Adrenal gland (tissue), 12 donors: ENCODE results near the gene EDN2. TPM values are rescaled to one million over a fixed set of nuclear protein-coding genes. Genes with fewer than 3 reads are reported as not detected.

ENCODE experiments used
- DNase-seq, 7 donors: peaks; one replicate each; pipeline ENCODE4 v3.0.0-alpha.2; 2019 to 2020
- H3K27ac ChIP-seq, 5 donors: fragments of 200-600 bp; sonication (generic) in 4 of 5; 1 replicate in 3 of 5; 2 replicates in 2 of 5; pipeline versions ENCODE4 v1.5.1 to v1.8.0; 2016 to 2020; ENCODE audit warnings: mild to moderate bottlenecking in 1 of 5
- H3K27me3 ChIP-seq: fragments of 200-600 bp; 2 replicates; pipeline ENCODE4 v1.8.0; 2021
- H3K36me3 ChIP-seq, 2 donors: fragments of 200-600 bp; replicated peaks in 1 of 2; 1 replicate in 1 of 2; 2 replicates in 1 of 2; pipeline versions ENCODE4 v1.5.1 to v1.8.0; 2018 to 2022
- H3K4me1 ChIP-seq, 2 donors: fragments of 200-600 bp; replicated peaks in 1 of 2; 1 replicate in 1 of 2; 2 replicates in 1 of 2; pipeline versions ENCODE4 v1.5.1 to v1.8.0; 2018 to 2021
- H3K4me3 ChIP-seq, 4 donors: fragments of 200-600 bp; sonication (generic) in 3 of 4; one replicate each; pipeline ENCODE4 v1.5.1; 2016 to 2018
- H3K9me3 ChIP-seq, 3 donors: fragments of 200-600 bp; sonication (generic) in 1 of 3; replicated peaks in 1 of 3; 1 replicate in 2 of 3; 2 replicates in 1 of 3; pipeline versions ENCODE4 v1.5.1 to v1.8.0; 2016 to 2021
- POLR2A ChIP-seq, 2 donors: fragments of 450-650 bp; IDR thresholded peaks; one replicate each; pipeline ENCODE4 v1.6.1; 2017; ENCODE audit warnings: antibody characterized with exemption in 2 of 2, mild to moderate bottlenecking in 2 of 2, moderate library complexity in 1 of 2
- WGBS, 4 donors: extraction: QIAGEN DNeasy Blood & Tissue Kit in 2 of 4; methylation state at CpG; one replicate each; pipeline versions ENCODE4 v1.1.5 to v1.1.7; 2013 to 2017; 5-methylcytosine and 5-hydroxymethylcytosine counted together
- intact Hi-C, 2 donors: fragments of 100-400 bp; cut with DNase I; formaldehyde crosslinking; loops; one replicate each; pipeline versions ENCODE4 v1.14.1 to v1.15.0; 2022 to 2023
- polyA plus RNA-seq, 3 donors: library from polyadenylated mRNA; stranded (reverse); fragments of 200-250 nt in 2 of 3; fragments of 350-450 nt in 1 of 3; fragmentation: Illumina TruSeq in 1 of 3; extraction: RNeasy Lipid Tissue Mini Kit (QIAGEN cat#74804) in 1 of 3; gene quantifications; one replicate each; pipeline ENCODE4 v1.2.3, GENCODE V29; 2013 to 2014
- total RNA-seq, 9 donors: library from RNA; depleted of rRNA in 4 of 9; stranded (reverse); fragments of >200 nt in 4 of 9; fragments of 120-200 nt in 1 of 9; fragmentation: NEBNext Ultra II Directional in 1 of 9; extraction: Animal tissue kit (Norgen Biotek cat#: 25700) in 1 of 9; gene quantifications; one replicate each; pipeline versions ENCODE4 v1.1.0 to v1.2.4, GENCODE V29; 2013 to 2023
- TF ChIP-seq, protein P1 (sequence below), 6 experiments: fragments of 450-650 bp in 4 of 6; fragments of 200-600 bp in 2 of 6; sonication (generic) in 1 of 6; IDR thresholded peaks; 1 replicate in 5 of 6; 2 replicates in 1 of 6; pipeline versions ENCODE4 v1.5.1 to v1.8.0; 2016 to 2021; ENCODE audit warnings: antibody characterized with exemption in 6 of 6, mild to moderate bottlenecking in 2 of 6, moderate library complexity in 1 of 6
- donor health status: healthy with polysubstance abuse.
- donor health status: Bipolar disorder and iron deficiency.
- donor health status: DM: yes; HTN: yes; CAD: no.
- donor health status: DM: no; HTN: no; CAD: no.
- donor health status: DM: no; HTN: no; CAD: no.
- donor health status: DM: yes; HTN: yes; CAD: no.

Gene EDN2
- total and polyA plus RNA-seq, 12 donors, result 0.07 to 0.39 TPM; not detected in 10

DNA sequence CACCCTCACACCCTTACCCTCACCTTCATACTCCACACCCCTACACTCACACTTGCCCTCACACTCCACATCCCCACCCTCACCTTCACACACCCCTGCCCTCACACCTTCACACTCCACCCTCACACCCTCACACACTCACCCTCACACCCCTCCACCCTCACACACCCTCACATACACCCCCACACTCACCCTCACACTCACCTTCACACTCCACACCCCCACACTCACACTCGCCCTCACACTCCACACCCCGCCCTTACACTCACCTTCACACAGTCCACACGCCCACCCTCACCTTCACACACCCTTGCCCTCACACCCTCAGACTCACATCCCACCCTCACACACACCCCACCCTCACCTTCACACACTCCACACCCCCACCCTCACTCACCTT is 43.6 kb upstream of the EDN2 start:
- H3K4me3 ChIP-seq, result no peak overlapping the region
- DNase-seq, result no peak
- whole genome bisulfite sequencing, 4 donors, result 72 to 87% (median 79%) methylated on average over 3 of the region's 3 CpGs
- no peak for TF ChIP-seq POLR2A (IDR thresholded peaks at IDR 0.05)
- TF ChIP-seq, protein P1, sequence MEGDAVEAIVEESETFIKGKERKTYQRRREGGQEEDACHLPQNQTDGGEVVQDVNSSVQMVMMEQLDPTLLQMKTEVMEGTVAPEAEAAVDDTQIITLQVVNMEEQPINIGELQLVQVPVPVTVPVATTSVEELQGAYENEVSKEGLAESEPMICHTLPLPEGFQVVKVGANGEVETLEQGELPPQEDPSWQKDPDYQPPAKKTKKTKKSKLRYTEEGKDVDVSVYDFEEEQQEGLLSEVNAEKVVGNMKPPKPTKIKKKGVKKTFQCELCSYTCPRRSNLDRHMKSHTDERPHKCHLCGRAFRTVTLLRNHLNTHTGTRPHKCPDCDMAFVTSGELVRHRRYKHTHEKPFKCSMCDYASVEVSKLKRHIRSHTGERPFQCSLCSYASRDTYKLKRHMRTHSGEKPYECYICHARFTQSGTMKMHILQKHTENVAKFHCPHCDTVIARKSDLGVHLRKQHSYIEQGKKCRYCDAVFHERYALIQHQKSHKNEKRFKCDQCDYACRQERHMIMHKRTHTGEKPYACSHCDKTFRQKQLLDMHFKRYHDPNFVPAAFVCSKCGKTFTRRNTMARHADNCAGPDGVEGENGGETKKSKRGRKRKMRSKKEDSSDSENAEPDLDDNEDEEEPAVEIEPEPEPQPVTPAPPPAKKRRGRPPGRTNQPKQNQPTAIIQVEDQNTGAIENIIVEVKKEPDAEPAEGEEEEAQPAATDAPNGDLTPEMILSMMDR (IDR thresholded peaks at IDR 0.05), result no peak
- intact Hi-C loops, result no loop called here
- no peaks in the 10 kb centered on the region for H3K27me3 ChIP-seq
- no peaks in the 10 kb centered on the region for H3K36me3 ChIP-seq
- H3K9me3 ChIP-seq, result no peaks in the 10 kb centered on the region
- no peak overlapping the region for H3K27ac ChIP-seq
- no peaks in the 10 kb centered on the region for H3K4me1 ChIP-seq

DNA sequence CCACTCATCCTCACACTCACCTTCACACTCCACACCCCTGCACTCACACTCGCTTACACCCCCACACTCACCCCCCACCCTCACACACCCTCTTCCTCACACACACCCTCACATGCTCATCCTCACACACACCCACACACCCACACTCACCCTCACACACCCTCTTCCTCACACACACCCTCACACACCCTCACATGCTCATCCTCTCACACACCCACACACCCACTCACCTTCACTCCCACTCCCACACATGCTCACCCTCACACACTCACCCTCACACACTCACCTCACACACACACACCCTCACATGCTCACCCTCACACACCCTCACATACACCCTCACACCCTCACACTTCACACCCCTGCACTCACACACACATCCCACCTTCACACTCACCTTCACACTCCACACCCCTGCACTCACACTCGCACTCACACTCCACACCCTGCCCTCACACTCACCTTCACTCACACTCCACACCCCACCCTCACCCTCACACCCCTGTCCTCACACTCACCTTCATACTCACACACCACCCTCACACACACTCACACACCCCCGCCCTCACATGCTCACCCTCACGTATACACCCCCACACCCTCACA is 42.6 kb upstream of the EDN2 start:
- Histone ChIP-seq H3K4me3 (no peak overlapping the region), H3K27me3 (no peaks in the 10 kb centered on the region), H3K9me3 (no peaks in the 10 kb centered on the region), H3K27ac (no peak overlapping the region), H3K36me3 (no peaks in the 10 kb centered on the region), H3K4me1 (no peaks in the 10 kb centered on the region)
- intact Hi-C loops, result no loop called here
- TF ChIP-seq POLR2A (IDR thresholded peaks at IDR 0.05), result no peak
- TF ChIP-seq, protein P1 (IDR thresholded peaks at IDR 0.05), result no peak
- WGBS, 4 donors, result 87 to 93% (median 90%) methylated on average over 4 of the region's 4 CpGs
- no peak for DNase-seq

- DNase-seq, result no peak
- intact Hi-C loops, result no loop called here
Observed at GRCh38 chr1:41525891-41526587, 41.6 kb upstream of the EDN2 start.

More at GRCh38 chr1:41525891-41526587, 41.6 kb upstream of the EDN2 start:
- H3K9me3 ChIP-seq, result no peaks in the 10 kb centered on the region
- no peak overlapping the region for H3K4me3 ChIP-seq
- 84 to 89% (median 85%) methylated on average over 18 of the region's 18 CpGs for WGBS, 4 donors
- H3K27me3 ChIP-seq, result no peaks in the 10 kb centered on the region
- TF ChIP-seq POLR2A (IDR thresholded peaks at IDR 0.05), result no peak
- TF ChIP-seq, protein P1 (IDR thresholded peaks at IDR 0.05), result no peak
- no peak overlapping the region for H3K27ac ChIP-seq
- H3K4me1 ChIP-seq, result no peaks in the 10 kb centered on the region
- H3K36me3 ChIP-seq, result no peaks in the 10 kb centered on the region
